HG03064 (cell line): Measurements from ENCODE around the gene ALDH1L2.

ENCODE experiments used
- ATAC-seq: cut with Tn5 transposase; IDR thresholded peaks from one replicate; pipeline ENCODE4 v1.9.1; 2021; ENCODE audit warnings: low read depth; ENCODE audit not compliant: unreplicated experiment

Gene ALDH1L2

DNA sequence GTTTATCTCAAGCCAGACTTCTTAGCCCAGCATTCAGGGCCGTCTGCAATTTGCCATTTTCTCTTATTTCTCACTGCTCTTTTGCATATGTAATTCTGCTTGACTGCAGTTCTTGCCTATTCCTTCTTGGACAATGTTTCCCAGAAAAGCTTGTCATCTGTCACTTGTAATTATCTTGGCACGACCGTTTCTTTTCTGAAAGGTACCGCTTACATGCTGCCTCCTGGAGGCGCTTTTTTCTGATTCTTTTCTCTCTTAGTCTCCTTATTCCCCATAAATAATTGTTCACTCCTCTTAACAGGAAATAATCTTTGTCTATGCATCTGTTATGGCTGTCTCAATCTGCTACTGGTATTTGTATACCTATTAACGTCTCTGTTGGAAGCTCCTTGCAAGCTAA, 1.2 kb upstream of the ALDH1L2 start:
- ATAC-seq = no peak

DNA sequence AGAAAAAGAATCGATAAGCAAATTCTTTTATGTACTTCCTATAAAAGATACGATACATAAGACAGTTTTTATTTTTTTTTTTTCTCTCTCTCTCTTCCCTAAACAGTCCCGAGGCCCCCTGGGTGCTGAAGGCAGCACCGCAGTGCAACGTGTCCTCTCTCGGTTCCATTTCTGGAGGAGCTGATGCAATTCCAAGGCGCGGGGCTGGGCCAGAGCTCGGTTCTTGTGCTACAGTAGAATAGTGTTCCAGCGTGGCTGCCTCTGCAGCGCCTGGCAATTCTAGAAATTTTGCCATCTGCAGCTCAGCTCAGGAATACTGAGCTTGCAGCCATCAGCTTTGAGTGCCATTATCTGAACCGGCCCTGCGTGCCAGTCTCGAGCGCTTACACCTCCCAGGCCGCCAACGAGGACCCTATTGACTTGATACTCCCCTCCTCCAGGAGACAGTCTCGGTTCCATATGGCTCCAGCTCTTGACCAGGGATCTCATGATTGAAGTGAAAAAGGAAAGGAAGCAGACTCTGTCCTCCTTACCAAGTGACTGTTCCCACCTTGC, 630 bp downstream of the ALDH1L2 start:
- ATAC-seq = no peak

DNA sequence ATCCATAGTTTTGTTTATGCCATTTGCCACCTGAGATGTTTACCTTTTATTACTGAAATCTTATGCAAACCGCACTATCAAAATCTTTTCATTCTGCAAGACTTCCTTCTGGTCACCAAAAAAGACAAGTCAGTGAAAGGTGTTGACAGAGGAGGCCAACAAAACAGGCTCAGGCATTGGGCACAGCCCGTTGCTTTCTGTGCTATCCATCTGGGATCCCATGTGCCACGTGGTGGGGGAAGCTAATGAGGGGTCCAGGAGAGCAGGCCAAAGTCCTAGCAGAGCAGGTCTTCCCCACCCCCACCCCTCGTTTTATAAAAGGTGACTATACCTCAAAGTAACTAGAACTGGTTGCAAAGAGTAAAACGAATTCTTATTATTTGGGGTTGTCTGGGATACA, 1.2 kb downstream of the ALDH1L2 start:
- no peak for ATAC-seq

DNA sequence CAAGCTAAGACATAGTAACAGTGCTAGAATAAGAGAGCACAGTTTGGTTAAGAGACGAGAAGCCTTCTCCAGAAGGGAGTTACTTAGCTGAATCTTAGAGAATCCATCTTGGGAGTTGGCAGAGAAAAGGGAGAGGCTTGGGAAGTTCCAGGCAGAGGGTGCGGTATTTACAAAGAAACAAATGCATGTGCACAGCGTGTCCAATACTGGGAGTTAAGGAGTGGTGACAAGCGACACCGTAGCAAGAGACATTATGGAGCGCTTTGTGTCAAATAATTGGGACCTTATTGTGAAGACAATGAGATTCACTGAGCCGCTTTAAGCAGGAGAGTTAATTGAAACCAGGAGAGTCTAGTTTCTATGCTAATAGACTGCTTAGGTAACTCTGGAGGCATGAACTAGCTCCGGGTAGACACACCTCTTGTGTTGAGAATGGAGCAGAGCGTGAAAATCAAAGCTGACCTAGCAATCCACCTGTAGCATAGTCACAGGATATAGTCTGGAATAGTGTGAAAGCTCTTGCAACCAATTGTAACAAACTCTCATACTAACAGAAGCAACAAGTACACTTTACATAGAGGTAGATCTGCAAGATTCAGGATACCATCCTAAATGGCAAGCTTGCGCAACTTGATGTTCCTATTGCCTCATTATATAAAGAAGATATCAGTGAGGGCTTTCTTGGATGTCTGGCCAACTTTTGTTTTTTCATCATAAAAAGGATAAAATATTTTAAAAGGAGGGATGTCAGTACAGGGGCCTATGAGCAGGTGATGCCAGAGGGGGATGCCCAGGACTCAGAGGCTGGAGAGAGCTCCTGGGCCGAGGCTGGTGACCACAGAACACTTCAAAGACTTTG, 5.3 kb downstream of the ALDH1L2 start:
- no peak for ATAC-seq

DNA sequence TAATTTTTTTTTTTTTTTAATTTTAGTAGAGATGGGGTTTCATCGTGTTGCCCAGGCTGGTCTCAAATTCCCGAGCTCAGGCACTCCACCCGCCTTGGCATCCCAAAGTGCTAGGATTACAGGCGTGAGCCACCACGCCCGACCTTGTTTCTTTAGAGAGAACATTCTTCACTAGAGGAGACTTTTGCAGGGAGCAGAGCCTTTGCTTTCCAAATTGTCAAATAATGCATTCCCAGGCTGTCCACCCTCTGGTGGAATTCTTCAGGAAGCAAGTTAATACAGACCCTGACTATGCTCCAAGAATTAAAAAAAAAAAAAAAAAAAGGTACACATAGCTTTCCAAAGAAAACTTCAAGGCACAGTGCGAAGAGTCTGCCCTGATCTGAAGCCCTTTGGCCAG, 6.8 kb downstream of the ALDH1L2 start:
- ATAC-seq = no peak

DNA sequence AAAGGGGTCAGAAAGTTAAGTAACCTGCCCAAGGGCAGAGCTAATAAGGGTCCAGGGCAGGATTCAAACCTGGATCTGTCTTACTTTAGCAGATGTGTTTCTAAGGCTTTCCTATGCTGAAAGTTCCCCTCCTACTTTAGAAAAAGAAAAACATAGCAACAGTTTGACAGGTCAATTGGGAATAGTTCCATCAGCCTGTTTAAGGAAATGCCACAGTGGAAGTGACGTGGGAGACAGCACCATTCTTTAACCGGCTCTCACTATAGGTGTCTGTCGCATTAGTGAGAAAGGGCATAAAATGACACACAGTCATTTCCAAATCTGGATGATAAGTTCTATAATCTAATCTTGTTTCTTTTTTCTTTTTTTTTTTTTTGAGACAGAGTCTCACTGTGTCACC, 7.3 kb downstream of the ALDH1L2 start:
- no peak for ATAC-seq

DNA sequence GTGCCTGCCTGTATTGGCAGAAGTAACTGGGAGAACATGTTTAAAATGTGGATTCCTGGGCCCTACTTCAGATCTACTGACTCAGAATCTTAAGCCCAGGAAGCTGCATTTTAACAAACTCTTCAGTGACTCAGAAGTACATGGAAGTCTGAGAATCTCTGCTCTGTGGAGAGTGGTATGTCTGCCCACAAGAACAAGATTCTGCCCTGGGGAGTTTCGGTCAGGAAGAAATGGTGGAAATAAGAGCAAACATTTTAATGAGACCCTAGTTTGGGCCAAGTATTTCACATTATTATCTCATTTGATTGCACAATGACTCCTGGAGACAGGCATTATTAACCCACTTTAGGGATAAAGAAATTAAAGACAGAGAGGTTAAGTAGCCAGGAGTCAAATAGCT, 8.2 kb downstream of the ALDH1L2 start:
- ATAC-seq = no peak

DNA sequence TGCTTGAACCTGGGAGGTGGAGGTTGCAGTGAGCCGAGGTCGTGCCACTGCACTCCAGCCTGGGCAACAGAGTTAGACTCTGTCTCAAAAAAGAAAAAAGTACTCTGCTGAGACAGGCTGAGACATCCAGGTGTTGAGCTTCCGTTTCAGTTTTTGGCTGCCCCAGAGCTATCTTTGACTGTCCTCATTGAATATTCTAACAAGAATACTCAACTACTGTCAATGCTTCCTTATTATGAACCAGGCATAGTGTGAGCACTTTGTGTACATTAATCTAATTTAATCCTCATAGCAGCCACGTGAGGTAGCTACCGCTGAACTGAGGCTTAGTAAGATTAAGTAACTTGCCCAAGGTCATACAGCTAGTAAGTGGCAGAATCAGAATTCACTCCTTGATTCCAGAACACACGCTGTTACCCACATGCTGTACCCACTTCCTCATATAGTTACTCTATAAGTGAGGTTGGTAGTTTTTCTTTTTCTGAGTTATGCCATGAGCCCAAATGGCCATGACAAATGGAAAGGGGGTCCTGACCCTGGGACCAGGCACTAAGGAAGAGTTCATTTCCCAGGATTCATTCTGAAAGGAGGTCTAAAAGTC, 11.3 kb downstream of the ALDH1L2 start:
- ATAC-seq = no peak

DNA sequence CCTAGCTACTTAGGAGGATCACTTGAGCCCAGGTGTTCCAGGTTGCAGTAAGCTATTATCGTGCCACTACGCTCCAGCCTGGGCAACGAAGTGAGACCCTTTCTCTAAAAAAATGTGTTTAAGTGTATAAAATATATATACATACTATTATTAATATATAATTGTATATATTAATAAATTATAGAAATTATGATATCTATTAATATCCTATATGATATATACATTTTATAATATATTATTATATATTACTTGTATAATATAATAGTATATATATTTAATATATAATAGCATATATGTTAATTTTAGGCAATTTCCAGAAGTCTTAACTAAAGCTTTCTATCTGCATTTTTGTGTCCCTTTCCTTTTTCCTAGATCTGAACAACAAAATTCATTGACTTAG, 12.3 kb downstream of the ALDH1L2 start:
- ATAC-seq = no peak

DNA sequence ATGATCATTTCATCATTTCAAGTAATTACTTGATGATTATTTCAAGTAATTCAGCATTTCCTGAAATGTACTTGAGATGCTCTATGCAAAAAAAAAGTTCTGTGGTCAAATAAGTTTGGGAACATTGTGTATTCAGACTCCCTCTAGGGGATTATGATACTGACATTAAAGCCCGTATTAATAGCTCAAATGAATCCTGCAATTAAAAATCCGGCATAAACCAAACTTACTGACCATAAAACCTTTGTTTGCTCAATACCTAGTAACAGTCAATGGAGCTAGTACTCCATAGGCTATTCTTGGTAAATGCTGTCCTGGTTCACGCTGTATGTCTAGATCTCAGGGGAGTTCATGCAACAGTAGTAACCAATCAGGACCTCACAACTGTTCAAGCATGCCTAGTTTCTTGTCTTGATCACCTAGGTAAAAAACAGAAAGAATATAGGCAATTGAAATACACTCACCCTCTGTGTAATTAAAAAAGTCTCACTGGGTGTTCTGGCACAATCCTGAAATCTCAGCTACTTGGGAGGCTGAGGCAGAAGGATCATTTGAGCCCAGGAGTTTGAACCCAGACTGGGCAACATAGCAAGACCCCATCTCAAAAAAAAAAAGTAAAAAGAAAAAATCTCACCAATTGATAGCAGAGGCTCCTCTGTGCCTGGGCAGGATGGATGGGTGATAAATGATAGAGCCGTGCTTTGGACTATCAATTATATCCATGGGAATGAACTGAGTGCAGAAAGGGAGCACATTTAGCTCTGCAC, 14.1 kb downstream of the ALDH1L2 start:
- no peak for ATAC-seq

DNA sequence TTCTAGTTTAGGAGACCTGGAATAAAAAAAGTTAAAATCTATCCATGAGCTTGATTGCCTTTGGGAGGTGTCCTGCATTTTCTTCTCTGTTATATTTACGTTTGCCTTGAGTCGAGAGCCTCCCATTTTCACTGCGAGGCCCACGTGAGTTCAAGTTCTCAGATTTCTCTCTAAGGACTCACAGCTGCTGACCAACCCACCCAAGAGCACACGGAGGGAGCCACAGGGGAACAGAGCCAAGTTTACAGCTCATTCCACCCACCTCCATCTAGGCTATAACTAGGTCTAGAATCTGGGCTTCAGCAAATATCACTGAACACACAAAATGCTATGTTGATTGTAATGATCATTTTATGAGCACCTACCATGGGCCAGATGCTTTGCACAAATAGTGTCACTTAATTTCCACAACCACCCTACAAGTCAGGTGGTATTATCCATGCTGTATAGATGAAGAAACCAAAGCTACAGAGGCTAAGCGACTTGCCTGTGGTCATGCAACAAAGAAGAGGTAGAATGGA, 16.7 kb downstream of the ALDH1L2 start:
- ATAC-seq = no peak

DNA sequence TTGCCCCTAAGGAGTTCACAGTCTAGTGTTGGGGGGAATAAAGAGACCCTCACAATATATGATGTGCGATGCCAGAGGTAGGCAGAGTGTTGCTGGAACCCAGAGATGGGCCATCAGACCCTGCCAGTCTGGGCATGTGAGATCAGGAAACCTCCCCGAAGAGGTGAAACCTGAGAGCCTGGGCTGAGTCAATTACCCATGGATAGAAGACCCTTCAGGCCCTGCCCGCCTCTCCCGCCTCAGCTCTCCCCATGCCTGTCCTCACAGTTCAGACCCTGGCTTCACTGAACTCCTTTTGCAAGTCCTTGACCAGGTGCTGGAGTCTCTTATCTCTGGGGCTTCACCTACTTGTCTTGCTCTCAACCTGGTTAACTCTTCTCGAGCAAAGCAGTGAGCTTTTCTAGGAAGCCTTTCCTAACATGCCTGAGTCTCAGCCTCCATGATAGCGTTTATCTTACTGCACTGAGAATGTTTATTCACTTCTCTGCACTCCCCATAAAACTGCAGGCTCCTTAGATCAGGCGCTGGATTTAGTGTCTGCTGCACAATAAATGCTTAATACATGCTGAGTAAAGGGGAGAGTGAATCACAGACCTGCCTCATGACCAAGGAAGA, 19.6 kb downstream of the ALDH1L2 start:
- no peak for ATAC-seq

DNA sequence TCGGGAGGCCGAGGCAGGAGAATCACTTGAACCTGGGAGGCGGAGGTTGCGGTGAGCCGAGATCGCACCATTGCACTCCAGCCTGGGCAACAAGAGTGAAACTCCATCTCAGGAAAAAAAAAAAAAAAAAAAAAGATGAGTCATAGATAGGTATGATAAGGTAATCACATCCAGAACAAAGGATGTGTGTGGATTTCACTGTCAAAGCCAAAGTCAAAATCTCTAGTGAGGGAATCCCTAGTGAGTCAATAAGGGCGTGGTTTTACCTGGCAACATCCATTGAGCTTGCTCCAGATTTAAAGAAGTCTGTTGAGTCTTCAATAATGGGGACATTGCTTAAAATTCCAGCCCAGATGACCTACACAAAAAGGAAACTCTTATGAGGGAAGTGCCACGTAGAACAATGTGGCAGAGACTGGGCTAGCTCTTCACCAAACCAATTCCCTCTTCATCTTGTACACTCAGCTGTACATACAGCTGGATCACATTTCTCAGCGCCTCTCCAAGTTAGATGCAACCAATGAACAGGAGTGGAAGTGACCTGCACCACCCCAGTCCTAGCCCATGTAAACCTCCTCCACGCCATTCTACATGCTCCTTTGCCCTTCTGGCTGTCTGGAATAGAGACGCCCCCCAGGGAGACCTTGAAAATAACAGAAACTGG, 23.4 kb downstream of the ALDH1L2 start:
- ATAC-seq = no peak

DNA sequence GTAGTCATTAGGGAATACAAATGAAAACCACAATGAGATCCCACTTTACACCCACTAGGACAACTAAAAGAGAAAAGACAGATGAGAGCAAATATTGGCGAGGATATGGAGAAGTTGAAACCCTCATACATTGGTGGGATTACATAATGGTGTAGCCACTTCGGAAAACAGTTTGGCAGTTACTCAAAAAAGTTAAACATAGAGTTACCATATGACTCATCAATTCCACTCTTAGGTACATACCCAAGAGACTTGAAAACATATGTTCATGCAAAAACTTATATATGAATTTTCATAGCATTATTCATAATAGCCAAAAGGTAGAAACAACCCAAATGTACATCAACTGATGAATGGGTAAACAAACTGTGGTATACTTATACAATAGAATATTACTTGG, 27.1 kb downstream of the ALDH1L2 start:
- ATAC-seq = no peak

DNA sequence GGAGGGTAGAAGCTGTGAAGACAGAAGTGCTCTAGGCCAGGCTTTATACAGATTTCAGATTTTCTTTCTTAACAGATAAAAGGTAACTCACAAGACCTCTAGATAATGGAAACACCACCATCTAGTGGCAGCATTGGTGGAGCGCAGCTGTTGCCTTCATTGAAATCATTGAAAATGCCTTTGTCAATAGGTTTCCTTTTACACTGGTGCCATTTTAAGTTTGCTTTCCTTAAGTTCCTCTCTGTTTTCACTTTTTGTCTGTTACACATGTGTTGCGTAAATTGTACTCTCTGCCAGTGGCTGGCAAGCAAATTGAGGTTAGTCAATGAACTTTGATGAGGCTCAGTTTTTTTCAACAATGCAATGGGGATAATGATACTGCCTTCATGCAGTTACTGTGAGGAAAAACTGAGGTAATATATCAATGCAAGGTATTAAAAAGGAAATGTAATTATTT, 31.1 kb downstream of the ALDH1L2 start:
- peak; percentile 71 for ATAC-seq

DNA sequence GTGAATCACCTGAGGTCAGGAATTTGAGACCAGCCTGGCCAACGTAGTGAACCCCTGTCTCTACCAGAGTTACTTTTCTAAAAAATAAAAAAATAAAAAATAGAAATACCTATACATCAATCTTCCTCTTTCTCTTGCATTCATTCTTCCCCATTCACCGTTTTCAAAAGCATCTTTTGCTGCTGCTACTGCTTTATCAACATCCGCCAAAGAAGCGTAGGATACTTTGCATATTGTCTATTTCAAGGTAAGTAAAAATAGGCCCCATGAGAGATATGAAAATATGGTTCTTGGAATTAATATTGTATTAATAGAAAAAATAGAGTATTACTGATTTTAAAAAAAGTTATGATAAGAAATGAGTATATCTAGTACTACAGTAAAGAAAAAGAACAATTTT, 32.3 kb downstream of the ALDH1L2 start:
- no peak for ATAC-seq

DNA sequence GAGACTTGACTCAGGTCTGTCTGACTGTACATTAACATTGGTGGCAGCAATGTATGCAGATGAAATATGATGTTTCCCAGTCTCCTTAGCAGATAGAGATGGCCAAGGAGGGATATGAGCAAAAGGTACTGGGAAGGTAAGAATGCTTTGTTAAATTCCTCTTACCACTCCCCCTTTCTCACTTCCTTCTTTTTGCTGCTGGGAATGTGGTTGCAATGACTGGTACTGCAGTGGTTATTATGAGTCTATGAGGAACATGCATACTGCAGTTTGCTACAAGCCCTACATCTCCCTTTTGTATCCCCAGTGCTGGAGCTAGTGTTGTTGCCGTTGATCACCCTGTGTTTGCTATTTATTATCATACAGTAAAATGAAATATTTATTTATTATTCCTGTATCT, 35.9 kb downstream of the ALDH1L2 start:
- ATAC-seq = no peak

DNA sequence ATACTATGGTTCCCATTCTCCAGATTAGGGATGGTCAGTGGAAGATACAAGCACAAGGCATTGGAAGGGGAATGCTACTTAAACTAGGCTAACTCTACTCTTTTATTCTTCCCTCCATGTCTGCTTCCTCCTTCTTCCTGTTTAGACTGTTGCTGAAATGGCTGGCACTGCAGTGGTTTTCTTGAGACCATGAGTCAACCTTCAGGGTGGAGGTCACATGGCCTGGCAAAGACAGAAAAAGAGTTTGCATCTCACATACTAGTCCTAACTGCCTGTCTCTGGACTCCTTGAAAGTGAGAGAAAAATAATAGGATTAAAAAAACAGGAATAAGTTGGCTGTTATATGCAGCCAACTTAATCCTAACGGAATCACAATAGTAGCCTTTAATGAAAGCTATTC, 37.0 kb downstream of the ALDH1L2 start:
- no peak for ATAC-seq

DNA sequence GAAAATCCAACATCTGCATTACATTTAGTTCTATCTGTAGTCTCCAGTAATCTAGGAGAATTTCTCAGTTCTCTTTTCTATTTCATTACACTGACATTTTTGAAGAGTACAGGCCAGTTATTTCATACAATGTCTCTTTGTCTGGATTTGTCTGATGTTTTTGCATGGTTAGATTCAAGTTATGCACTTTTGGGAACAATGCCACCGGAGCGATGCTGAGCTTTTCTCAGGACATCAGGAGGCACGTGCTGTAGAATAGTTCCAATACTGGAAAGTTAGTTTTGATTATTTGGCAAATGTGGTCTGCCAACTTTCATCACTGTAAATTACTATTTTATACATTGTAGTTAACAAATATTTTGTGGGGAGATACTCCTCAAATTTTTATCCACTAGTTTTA, 43.1 kb downstream of the ALDH1L2 start:
- ATAC-seq = no peak

DNA sequence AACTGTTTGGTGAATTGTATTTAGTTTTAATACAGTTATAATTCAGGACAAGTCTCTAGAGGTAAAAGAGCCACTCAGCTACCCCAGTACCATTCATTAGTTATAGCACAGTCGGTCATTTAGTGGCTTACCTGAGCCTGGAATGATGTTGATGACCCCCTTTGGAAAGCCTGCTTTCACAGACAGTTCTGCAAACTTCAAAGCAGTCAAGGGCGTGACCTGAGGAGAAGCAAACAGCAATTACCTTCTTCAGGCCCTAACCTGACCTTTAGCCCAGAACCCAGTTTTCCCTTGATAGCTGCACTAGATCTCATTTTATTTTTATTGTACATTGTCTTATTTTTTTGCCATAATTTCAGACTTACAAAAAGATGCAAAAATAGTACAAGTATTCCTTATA, 43.8 kb downstream of the ALDH1L2 start:
- no peak for ATAC-seq
